ELR (cell line): Measurements from ENCODE around the gene TULP1.
"Not testable (repeated sequence)": the region's sequence is repeated elsewhere in the genome, so short reads cannot be mapped to it uniquely, and the experiment has no call there.

Source experiments
- DNase-seq: peaks from one replicate; pipeline ENCODE4 v3.0.0-alpha.2; 2015; ENCODE audit warnings: low read depth

The TULP1 gene

DNA sequence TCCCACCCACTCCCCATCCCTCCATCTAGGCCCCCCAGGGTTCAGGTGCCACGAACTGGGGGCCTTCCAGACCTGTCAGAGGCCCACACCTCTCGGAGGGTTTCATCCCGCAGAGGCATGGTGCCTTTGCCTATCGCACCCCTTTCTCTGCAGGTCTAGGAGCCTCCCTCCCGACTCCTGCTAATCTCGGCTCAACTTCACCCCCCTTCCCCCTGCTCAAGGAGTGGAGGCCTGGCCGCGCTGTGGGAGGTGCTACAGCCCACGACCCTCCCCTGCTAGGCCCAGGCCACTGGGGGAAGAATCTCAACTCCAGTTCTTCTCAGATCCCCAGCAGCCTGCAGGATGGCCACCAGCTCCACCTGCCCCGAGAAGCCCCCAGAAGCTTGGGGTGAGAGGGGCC is at the start of gene TULP1:
Gene TULP1 (minus strand): TSS at position 157 of the 400 bp plus-strand sequence. CDS start 38 bp downstream, at position 119.
- no peak for DNase-seq

- DNase-seq = peak; percentile 32
These were observed 49.4 kb upstream of the TULP1 start for GRCh38 chr6:35562060-35562459.

DNA sequence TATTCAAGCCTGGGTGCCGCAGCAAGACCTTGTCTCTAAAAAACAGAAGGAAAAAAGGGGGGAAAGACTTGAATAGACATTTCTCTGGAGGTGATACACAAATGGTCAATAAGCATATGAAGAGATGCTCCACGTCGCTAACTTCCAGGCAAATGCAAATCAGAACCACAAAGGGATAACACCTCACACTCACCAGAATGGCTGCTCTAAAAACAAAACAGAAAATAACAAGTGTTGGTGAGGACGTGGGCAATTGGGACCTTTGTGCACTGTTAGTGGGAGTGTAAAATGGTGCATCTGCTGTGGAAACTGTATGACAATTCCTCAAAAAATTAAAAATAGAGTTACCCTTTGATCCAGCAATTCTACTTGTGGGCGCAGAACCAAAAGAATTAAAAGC is 48.4 kb upstream of the TULP1 start:
- DNase-seq = no peak

DNA sequence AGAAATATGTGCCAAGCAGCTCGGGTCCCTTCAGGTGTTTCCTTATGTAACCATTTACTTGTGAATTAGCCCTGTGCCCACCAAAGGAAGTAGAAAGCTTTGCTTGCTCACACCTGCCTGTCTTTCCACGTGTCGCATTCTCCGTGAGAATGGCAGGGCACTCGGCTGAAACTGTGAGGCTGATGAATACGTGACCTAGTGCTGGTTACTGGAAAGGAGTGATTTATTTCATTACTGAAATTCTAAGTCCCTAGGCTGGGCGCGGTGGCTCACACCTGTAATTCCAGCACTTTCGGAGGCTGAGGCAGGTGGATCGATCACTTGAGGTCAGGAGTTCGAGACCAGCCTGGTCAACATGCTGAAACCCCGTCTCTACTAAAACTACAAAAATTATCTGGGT is 45.9 kb upstream of the TULP1 start:
- DNase-seq = no peak

- DNase-seq = no peak
These were observed 44.5 kb upstream of the TULP1 start for GRCh38 chr6:35557239-35557638.

DNA sequence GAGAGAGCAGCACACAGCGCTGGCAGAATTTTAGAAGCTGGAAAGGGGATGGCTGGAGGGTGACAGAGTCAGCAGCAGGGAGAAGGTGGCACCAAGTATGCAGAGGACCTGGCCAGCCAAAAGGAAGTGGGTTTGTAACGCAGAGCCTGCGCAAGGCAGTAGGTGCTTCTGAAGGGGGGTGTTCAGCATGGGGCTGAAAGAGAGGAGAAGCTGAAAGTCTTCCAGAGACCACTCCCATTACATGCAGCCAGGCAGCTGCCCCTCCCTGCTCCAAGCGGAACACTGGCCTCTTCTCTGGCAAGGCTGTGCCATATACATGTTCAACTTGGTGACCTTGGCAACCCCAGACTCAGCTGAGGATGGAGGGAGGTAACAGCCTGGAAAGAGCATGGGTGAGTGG is 42.1 kb upstream of the TULP1 start:
- DNase-seq = no peak

DNA sequence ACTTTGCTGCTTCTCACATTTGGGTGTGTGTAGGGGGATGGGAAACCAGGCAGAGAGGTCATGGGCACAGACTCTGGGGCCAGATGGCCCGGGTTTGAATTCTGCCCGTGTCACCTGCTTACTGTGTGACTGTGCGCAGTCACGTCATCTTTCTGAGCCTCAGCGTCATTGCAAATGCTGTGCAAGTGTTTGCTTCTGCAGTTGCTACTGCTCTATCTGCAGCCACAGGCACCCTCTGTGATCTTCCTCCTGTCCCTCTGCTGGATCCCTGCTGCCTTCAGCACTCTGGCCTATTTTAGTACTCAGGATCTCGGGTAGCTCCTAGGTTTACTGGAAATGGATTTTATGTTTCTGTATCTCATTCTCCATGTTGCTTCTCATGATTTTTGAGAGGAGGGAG is 40.6 kb upstream of the TULP1 start:
- DNase-seq = no peak

DNA sequence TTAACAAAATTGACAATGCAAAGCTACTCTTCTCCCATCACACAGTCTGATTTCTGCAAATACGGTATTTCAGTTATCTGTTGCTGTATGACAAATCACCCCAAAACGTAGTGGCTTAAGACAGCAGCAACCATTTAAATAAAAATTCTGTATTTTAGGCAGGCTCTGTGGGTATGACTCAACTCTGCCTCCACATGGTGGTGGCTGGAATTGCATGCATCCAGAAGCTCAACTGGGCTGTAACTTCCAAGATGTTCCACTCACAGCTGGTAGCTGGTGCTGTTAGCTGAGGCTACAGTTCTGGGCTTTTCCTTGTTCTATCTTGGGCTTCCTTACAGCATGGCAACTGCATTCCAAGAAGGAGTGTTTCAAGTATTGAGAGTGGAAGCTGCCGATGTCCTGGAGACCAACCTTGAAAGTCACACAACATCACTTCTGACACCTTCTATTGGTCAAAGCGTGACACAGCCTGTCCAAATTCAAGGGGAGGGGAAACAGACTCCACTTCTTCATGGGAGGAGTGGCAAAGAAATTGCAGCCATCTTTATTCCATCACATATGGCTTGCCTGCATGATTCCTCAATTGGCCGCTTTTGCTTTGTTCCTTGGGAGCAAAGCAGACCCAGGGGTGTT is 39.7 kb upstream of the TULP1 start:
- peak; percentile 36 for DNase-seq

DNA sequence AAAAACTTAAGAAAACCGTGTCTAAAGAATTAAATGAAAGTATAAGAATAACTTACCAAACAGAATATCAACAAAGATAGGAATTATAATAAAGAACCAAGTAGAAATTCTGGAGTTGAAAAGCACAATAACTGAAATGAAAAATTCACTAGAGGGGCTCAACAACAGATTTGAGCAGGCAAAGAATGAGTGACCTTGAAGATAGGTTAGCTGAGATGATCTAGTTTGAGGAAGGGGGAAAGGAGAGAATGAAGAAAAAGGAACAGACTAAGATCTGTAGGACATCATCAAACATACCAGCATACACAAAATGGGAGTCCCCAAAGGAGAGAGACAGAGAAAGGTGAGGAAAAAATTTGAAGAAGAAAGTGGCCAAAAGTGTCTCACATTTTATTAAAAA is 37.7 kb upstream of the TULP1 start:
- no peak for DNase-seq

DNA sequence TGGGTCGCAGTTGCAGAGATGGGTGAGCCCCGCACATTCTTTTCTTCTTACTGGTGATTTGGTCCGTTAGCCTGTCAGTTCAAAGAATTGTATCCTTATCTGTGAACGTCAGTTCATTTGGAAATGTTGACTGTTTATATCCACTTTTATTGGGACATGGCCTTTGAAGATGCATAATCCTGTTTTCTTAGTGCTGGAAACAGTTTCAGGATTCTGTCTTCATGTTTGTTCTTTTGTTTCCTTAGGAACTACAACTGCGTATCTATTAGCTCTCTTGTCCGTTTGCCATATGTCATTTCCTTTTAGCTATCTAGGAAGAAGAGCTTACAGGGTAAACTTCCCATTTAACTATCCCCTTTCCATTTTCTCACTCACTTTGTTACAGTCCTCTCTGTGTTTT is 35.0 kb upstream of the TULP1 start:
- DNase-seq = no peak

- DNase-seq = peak; percentile 48
These were observed 32.2 kb upstream of the TULP1 start for GRCh38 chr6:35544769-35545361.

DNA sequence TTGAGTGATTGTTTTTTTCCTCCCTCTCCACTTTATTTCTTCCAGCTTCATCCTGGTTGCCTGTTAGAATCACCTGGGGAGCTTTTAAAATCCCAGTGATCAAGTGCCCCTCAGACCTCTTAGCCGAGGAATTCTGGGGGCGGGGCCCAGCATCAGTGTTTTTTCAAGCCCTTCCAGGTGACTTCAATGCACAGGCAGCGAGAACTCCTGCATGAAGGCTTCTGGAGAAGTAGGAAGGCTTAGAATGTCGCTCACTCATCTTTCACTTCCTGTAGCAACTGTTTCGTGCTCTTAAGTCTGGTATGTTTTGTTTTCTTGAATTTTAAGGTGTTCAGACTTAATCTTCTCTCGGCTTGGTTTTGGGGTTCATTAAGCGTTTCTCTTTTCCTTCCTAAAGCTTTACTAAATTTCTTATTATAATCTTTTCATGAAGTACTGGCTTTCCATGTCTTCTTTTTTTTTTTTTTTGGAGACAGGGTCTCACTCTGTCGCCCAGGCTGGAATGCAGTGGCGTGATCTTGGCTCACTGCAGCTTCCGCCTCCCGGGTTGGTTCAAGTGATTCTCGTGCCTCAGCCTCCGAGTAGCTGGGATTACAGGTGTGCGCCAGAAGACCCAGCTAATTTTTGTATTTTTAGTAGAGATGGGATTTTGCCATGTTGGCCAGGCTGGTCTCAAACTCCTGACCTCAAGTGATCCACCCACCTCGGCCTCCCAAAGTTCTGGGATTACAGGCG is 30.9 kb upstream of the TULP1 start:
- DNase-seq = no peak

DNA sequence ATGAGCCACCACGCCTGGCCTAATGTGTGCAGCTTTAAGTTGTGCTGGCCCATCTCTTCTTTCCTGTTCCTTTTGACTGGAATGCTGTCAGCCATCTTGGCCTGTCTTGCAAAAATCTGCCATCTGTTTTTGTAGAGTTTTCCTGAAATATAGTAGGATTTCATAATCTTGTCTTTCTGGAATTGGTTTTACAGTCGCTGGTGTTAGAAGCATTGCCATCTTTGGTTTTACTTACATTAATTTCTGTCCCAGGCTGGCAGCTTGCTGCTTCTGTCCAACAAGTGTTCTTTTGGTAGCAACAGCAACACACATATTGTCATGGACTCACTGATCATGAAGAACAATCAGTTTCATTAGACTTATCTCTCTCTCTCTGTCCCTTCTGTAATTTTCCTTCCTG is 29.1 kb upstream of the TULP1 start:
- no peak for DNase-seq

DNA sequence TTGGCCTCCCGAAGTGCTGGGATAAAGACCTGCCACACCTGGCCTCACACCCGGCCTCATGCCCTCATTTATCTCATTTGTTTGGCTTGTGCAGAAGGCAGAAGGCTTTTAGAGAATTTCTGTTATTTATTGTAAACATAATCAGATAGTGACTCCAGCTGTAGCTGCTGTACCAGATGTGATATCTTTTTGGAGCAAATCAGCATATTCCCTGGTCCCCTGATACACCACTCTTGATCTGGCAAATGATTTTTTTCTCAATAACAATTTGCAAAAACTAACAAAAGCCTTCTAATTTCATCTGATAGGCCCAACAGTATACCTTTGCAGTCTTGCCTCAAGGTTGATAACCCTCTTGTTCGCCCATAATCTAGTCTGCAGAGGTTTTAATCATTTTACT is 26.5 kb upstream of the TULP1 start:
- DNase-seq = no peak

DNA sequence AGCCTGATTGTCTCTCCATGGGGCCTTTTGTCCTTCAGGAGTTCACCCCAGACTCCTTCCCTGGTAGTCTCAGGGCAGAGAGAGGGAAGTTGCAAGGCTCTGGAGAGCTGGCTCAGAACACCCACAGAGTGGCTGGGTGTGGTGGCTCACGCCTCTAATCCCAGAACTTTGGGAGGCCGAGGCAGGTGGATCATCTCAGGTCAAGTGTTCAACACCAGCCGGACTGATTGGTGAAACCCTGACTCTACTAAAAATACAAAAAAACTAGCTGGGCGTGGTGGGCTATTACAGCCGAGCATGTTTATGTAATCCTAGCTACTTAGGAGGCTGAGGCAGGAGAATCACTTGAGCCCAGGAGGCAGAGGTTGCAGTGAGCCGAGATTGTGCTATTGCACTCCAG is 23.2 kb upstream of the TULP1 start:
- not testable (repeated sequence) for DNase-seq

GRCh38 chr6:35534407-35535170 is 21.9 kb upstream of the TULP1 start:
- no peak for DNase-seq

DNA sequence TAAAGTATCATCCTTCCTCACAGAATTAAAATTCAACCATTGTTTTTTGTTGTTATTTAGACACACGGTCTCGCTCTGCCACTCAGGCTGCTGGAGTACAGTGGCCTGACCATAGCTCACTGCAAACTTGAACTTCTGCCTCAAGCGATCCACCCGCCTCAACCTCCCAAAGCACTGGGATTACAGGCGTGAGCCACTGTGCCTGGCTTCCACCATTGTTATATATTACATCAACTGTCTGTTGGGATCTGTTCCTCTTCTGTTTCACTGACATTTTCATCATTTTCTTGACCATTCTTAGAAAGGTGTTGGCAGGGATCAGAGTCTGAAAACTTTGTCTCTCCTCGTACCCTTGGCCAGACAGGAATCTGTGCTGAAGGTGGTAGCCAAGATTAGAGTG is 21.3 kb upstream of the TULP1 start:
- no peak for DNase-seq

DNA sequence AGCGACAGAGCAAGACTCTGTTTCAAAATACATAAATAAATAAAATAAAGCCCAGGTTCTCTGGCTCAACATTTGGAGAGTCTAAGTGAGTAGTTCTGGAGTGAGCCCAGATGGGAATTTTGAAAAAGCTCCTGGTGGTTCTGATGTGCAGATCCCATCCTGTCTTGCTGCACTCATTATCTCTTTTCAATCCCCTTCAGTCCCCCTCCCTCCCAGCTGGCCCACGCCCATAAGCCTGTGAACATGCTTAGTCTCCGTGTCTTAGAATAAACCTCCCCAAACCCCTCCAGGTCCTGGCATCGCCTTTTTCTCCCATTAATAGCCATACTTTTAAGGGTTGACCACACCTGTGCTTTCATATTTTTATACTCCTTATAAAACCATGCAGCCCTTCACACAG is 19.4 kb upstream of the TULP1 start:
- no peak for DNase-seq

DNA sequence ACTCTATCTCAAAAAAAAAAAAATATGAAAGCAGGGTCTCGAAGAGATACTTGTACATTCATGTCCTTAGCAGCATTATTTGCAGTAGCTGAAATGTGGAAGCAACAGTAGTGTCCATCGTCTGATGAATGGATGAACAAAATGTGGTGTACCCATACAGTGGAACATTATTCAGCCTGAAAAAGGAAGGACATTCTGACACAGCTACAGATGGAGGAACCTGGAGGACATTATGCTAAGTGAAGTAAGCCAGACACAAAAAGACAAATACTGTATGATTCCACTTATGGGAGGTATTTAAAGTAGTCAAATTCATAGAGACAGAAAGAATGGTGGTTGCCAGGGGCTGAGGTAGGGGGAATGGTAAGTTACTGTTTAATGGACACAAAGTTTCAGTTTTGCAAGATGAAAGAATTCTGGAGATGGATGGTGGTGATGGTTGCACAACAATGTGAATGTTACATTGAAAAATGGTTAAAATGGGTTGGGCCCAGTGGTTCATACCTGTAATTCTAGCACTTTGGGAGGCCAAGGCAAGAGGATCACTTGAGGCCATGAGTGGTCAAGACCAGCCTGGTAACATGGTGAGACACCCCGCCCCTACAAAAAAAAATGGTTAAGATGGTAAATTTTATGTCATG is 11.8 kb upstream of the TULP1 start:
- no peak for DNase-seq

DNA sequence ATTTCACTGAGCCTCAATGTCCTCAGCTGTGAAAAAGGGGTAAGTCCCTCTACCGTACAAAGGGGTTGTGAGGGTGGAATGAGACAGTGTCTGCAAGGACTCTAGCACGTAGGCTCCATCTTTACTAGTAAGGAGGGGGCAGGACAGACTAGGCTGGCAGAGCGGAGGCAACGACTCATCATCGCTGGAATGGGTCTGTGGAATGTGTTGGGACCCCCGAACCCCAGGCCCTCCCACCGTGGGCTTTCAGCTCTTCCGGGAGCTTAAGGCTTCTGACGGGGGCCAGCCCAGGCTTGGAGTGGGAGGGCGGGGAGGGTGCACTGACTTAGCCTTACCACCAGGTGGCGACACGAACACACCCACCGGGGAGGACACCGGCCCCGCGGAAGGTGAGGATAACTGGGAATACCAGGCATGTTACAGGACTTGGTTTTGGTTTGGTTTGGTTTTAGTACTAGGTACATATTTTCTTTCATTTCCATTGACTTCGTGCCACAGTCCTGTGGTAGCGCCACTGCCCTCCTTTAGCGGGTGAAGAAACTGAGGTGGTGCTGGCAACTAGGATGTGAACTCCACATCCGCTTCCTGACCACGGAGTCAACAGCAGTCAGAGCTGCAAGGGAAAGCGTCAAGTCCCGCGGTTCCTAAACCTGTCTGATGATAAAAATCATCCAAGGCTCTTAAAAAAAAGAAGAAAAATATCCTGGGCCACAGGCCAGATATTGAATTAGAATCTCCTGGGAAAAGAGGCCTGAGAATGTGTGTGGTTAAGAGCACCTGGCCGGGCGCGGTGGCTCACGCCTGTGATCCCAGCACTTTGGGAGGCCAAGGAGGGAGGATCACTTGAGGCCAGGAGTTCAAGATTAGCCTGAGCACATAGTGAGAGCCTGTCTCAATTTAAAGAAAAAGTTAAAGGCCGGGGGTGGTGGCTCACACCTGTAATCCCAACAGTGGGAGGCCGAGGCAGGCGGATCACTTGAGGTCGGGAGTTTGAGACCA is 10.3 kb upstream of the TULP1 start:
- DNase-seq = peak; percentile 76

GRCh38 chr6:35522151-35522550 is 9.5 kb upstream of the TULP1 start:
- no peak for DNase-seq
